ENCODE results near the gene CMIP.

CMIP gene

DNA sequence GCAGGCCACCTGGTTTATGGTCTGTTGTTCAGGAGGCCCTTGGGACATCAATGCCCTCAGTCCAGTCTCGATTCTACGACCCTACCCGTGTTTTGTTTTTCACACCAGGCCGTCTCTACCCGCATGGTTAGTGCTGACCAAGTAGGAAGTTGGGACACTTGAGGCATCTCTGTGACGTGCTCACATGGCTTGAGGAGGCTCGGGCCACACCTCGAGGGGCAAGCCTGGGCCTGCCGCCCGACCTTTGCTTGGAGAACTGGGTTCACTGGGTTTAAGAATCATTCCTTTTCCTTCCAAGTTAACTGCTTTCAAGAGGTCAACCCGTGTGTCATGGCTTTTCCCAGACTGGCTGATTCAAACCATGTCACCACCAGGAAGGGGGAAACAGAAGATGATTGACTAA lies 86.8 kb downstream of the CMIP start:
- peaks cover 81% of the 10 kb centered on the region for H4K20me1 ChIP-seq (ENCODE audit: insufficient read depth, low read length)

DNA sequence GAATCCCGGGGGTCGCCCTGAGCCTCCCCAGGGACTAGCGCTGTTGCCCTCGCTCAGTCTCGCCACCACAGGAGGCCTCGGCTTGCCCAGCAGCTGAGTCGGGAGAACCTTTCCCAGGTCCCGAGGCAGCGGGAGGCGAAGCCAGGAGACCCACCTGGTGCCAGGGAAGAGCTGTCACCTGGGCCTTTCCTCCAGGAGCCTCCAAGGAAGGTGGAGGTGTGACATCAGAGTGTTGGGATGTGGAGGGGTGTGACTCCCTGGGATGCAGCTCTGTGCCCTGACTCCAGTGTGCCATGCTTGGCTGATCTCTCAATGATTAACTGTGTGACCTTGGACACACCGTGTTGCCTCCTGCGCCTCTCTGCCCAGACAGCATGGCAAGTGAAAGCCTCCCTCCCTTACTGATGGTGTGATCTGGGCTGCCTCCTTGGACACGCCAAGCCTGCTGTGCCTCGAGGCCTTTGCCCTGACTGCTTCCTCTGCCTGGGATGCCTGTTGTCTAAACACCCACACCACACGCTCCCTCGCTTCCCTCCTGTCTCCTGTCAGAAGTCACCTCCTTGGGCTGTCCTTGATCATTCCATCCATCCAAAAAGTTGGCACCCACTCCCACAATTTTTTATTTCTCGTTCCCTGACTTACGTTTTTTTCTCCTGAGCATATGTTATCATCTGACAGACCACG lies 88.0 kb downstream of the CMIP start:
- TF ChIP-seq EZH2 (IDR thresholded peaks at IDR 0.05; ENCODE audit: borderline replicate concordance, low read depth, low read length, severe bottlenecking): no peak
- TF ChIP-seq, protein P1, sequence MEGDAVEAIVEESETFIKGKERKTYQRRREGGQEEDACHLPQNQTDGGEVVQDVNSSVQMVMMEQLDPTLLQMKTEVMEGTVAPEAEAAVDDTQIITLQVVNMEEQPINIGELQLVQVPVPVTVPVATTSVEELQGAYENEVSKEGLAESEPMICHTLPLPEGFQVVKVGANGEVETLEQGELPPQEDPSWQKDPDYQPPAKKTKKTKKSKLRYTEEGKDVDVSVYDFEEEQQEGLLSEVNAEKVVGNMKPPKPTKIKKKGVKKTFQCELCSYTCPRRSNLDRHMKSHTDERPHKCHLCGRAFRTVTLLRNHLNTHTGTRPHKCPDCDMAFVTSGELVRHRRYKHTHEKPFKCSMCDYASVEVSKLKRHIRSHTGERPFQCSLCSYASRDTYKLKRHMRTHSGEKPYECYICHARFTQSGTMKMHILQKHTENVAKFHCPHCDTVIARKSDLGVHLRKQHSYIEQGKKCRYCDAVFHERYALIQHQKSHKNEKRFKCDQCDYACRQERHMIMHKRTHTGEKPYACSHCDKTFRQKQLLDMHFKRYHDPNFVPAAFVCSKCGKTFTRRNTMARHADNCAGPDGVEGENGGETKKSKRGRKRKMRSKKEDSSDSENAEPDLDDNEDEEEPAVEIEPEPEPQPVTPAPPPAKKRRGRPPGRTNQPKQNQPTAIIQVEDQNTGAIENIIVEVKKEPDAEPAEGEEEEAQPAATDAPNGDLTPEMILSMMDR (IDR thresholded peaks at IDR 0.05; ENCODE audit: borderline replicate concordance, extremely low read depth, low read length, poor library complexity, severe bottlenecking): no peak
- ATAC-seq (ENCODE audit: insufficient read depth, low read depth): no peak
- H3K9ac ChIP-seq (ENCODE audit: low read depth, low read length): no peak overlapping the region

More for the DNA sequence above, 86.8 kb downstream of the CMIP start:
- DNase-seq (no peak), ATAC-seq (ENCODE audit: insufficient read depth, low read depth) (no peak)
- Histone ChIP-seq H3K27me3 (ENCODE audit: insufficient read depth, low read length, poor library complexity) (no peaks in the 10 kb centered on the region), H3K4me3 (ENCODE audit: low read depth in 1 of 2, low read length in 2 of 2) (no peak overlapping the region), H3K4me2 (ENCODE audit: insufficient read depth, low read length) (no peak overlapping the region), H3K79me2 (ENCODE audit: insufficient read depth, low read length) (peaks cover 99% of the 10 kb centered on the region), H2AFZ (ENCODE audit: low read depth, low read length) (no peak overlapping the region), H3K36me3 (ENCODE audit: insufficient read depth, low read length) (peaks cover 10% of the 10 kb centered on the region; the same call in 1 of the 2 replicates), H3K4me1 (ENCODE audit: insufficient read depth, low read length) (no peaks in the 10 kb centered on the region), H3K9ac (ENCODE audit: low read depth, low read length) (no peak overlapping the region), H3K9me3 (ENCODE audit: insufficient read depth, low read length, severe bottlenecking) (no peaks in the 10 kb centered on the region), H3K27ac (ENCODE audit: low read length) (no peak overlapping the region)
- TF ChIP-seq, protein P1 (IDR thresholded peaks at IDR 0.05; ENCODE audit: borderline replicate concordance, extremely low read depth, low read length, poor library complexity, severe bottlenecking): no peak
- no peak for TF ChIP-seq EZH2 (IDR thresholded peaks at IDR 0.05; ENCODE audit: borderline replicate concordance, low read depth, low read length, severe bottlenecking)

DNA sequence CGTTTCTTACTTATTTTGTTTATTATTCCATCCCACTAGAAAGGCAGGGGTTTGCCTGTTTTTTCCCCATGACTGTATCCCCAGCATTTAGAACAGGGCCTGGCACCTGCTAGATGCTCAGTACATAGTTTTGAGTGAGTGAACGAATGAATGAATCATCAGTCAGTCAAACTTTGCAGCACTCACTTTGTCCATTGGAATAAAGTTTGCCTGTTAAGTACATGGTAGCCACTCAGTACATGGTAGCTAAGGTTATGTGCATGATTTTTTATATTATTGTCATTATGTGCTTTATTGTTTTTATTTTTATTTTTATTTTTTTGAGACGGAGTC lies 88.5 kb downstream of the CMIP start:
- no peak for ATAC-seq (ENCODE audit: insufficient read depth, low read depth)
- no peak overlapping the region for H3K9ac ChIP-seq (ENCODE audit: low read depth, low read length)
- DNase-seq: no peak
- H3K4me3 ChIP-seq (ENCODE audit: low read depth in 1 of 2, low read length in 2 of 2): no peak overlapping the region
- H3K4me2 ChIP-seq (ENCODE audit: insufficient read depth, low read length): no peak overlapping the region
- H4K20me1 ChIP-seq (ENCODE audit: insufficient read depth, low read length): peaks cover 83% of the 10 kb centered on the region
- H3K9me3 ChIP-seq (ENCODE audit: insufficient read depth, low read length, severe bottlenecking): no peaks in the 10 kb centered on the region
- no peaks in the 10 kb centered on the region for H3K4me1 ChIP-seq (ENCODE audit: insufficient read depth, low read length)
- H3K27me3 ChIP-seq (ENCODE audit: insufficient read depth, low read length, poor library complexity): no peaks in the 10 kb centered on the region
- peaks cover 10% of the 10 kb centered on the region; the same call in 1 of the 2 replicates for H3K36me3 ChIP-seq (ENCODE audit: insufficient read depth, low read length)
- H3K79me2 ChIP-seq (ENCODE audit: insufficient read depth, low read length): peaks cover 97% of the 10 kb centered on the region
- H2AFZ ChIP-seq (ENCODE audit: low read depth, low read length): no peak overlapping the region
- TF ChIP-seq EZH2 (IDR thresholded peaks at IDR 0.05; ENCODE audit: borderline replicate concordance, low read depth, low read length, severe bottlenecking): no peak
- TF ChIP-seq, protein P1 (IDR thresholded peaks at IDR 0.05; ENCODE audit: borderline replicate concordance, extremely low read depth, low read length, poor library complexity, severe bottlenecking): no peak
- H3K27ac ChIP-seq (ENCODE audit: low read length): no peak overlapping the region

More for the DNA sequence above, 88.0 kb downstream of the CMIP start:
- no peak overlapping the region for H3K4me2 ChIP-seq (ENCODE audit: insufficient read depth, low read length)
- no peak overlapping the region for H2AFZ ChIP-seq (ENCODE audit: low read depth, low read length)
- H3K4me1 ChIP-seq (ENCODE audit: insufficient read depth, low read length): no peaks in the 10 kb centered on the region
- H3K27ac ChIP-seq (ENCODE audit: low read length): no peak overlapping the region
- no peaks in the 10 kb centered on the region for H3K27me3 ChIP-seq (ENCODE audit: insufficient read depth, low read length, poor library complexity)
- peaks cover 10% of the 10 kb centered on the region; the same call in 1 of the 2 replicates for H3K36me3 ChIP-seq (ENCODE audit: insufficient read depth, low read length)
- no peak overlapping the region for H3K4me3 ChIP-seq (ENCODE audit: low read depth in 1 of 2, low read length in 2 of 2)
- peaks cover 83% of the 10 kb centered on the region for H4K20me1 ChIP-seq (ENCODE audit: insufficient read depth, low read length)
- H3K9me3 ChIP-seq (ENCODE audit: insufficient read depth, low read length, severe bottlenecking): no peaks in the 10 kb centered on the region
- peaks cover 97% of the 10 kb centered on the region for H3K79me2 ChIP-seq (ENCODE audit: insufficient read depth, low read length)
- no peak for DNase-seq
